ENCODE data around the gene TBC1D22A. TPM values are rescaled to one million over a fixed set of nuclear protein-coding genes. Genes with fewer than 3 reads are reported as not detected.

TBC1D22A gene
- total RNA-seq, 6 experiments from 2014 or later, result 20.4 to 24.1 (median 22.2) TPM

- TF ChIP-seq CTCF (IDR thresholded peaks at IDR 0.05), result no peak
- Mint-ChIP-seq H3K36me3 (ENCODE audit: low read depth) (peaks cover 16% of the 10 kb centered on the region), H3K27ac (no peak overlapping the region), H3K27me3 (ENCODE audit: insufficient read depth) (peaks cover 3% of the 10 kb centered on the region), H3K4me1 (ENCODE audit: low read depth) (peaks cover 36% of the 10 kb centered on the region), H3K9me3 (peaks cover 12% of the 10 kb centered on the region), H3K4me3 (no peak overlapping the region)
- DNase-seq, result no peak
Measured at GRCh38 chr22:46755525-46755924, 6.9 kb upstream of the TBC1D22A start.

DNA sequence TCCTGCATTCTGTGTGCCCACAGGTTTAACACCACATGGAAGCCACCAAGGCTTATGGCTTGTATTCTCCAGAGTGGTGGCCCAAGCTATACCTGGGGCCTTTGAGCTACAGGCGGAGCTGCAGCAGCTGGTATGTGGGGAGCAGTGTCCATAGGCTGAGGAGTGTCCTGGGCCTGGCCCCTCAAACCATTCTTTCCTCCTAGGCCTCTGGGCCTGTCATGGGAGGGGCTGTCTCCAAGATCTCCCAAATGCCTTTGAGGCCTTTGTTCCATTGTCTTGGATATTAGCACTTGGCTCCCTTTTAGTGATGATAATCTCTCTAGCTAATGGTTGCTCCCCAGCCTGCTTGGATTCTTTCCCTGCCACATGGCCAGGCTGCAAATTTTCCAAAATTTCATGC is 6.4 kb upstream of the TBC1D22A start:
- H3K36me3 Mint-ChIP-seq (ENCODE audit: low read depth), result peaks cover 21% of the 10 kb centered on the region
- peaks cover 3% of the 10 kb centered on the region for H3K27me3 Mint-ChIP-seq (ENCODE audit: insufficient read depth)
- no peak for DNase-seq
- TF ChIP-seq CTCF (IDR thresholded peaks at IDR 0.05), result no peak
- peaks cover 38% of the 10 kb centered on the region for H3K4me1 Mint-ChIP-seq (ENCODE audit: low read depth)
- no peak overlapping the region for H3K4me3 Mint-ChIP-seq
- no peak overlapping the region for H3K27ac Mint-ChIP-seq
- H3K9me3 Mint-ChIP-seq, result peaks cover 12% of the 10 kb centered on the region

GRCh38 chr22:46757104-46757503 is 5.3 kb upstream of the TBC1D22A start:
- TF ChIP-seq CTCF (IDR thresholded peaks at IDR 0.05), result no peak
- Mint-ChIP-seq H3K4me1 (ENCODE audit: low read depth) (peaks cover 48% of the 10 kb centered on the region), H3K27ac (no peak overlapping the region), H3K4me3 (no peak overlapping the region), H3K36me3 (ENCODE audit: low read depth) (peaks cover 25% of the 10 kb centered on the region), H3K27me3 (ENCODE audit: insufficient read depth) (peaks cover 3% of the 10 kb centered on the region), H3K9me3 (peaks cover 12% of the 10 kb centered on the region)
- DNase-seq, result no peak

DNA sequence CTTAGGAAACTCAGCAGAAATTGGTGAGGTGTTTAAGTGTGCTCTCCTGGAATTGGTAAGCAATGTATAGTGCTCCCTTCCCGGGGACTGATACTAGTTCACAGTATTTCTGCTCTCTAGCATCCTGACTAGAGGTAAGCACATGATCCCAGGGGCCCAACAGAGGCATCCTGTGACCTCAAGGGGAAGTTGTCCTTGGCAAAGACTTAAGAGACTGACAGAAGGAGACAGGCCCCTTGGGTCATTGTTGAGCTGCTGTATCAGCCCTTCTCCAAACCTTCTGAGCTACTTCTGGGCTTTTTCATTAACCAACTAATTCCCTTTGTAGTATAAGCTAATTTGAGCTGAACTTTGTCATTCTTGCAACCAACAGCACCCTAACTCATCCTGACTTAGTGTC is 4.3 kb upstream of the TBC1D22A start:
- H3K4me1 Mint-ChIP-seq (ENCODE audit: low read depth), result peaks cover 50% of the 10 kb centered on the region
- H3K27ac Mint-ChIP-seq, result no peak overlapping the region
- peaks cover 3% of the 10 kb centered on the region for H3K27me3 Mint-ChIP-seq (ENCODE audit: insufficient read depth)
- H3K9me3 Mint-ChIP-seq, result peaks cover 12% of the 10 kb centered on the region
- no peak overlapping the region for H3K4me3 Mint-ChIP-seq
- TF ChIP-seq CTCF (IDR thresholded peaks at IDR 0.05), result no peak
- H3K36me3 Mint-ChIP-seq (ENCODE audit: low read depth), result peaks cover 30% of the 10 kb centered on the region
- no peak for DNase-seq

DNA sequence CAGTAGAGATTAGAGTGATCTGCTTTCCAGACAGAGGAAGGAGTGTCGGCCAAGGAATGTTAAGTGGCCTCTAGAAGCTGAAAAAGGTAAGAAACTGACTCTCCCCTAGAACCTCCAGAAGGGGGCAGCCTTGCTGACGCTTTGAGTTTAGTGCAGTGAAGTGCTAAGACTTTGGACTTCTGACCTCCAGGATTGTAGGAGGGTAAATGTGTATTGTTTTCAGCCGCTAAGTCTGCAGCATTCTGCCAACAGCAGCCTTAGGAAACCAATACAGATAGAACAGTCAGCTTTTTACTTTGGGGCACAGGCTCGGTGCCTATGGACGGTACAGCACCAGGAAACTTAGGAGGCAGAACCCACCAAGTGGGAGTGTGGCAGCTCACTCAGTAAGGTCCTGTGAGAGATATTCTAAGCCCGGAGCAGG is 3.6 kb upstream of the TBC1D22A start:
- Mint-ChIP-seq H3K4me3 (no peak overlapping the region), H3K27ac (peak overlapping the region; percentile 15; the same call in 1 of the 2 replicates), H3K4me1 (ENCODE audit: low read depth) (peaks cover 50% of the 10 kb centered on the region), H3K9me3 (peaks cover 12% of the 10 kb centered on the region), H3K36me3 (ENCODE audit: low read depth) (peaks cover 30% of the 10 kb centered on the region), H3K27me3 (ENCODE audit: insufficient read depth) (peaks cover 3% of the 10 kb centered on the region)
- TF ChIP-seq CTCF (IDR thresholded peaks at IDR 0.05), result peak; percentile 84
- peak; percentile 49 for DNase-seq

DNA sequence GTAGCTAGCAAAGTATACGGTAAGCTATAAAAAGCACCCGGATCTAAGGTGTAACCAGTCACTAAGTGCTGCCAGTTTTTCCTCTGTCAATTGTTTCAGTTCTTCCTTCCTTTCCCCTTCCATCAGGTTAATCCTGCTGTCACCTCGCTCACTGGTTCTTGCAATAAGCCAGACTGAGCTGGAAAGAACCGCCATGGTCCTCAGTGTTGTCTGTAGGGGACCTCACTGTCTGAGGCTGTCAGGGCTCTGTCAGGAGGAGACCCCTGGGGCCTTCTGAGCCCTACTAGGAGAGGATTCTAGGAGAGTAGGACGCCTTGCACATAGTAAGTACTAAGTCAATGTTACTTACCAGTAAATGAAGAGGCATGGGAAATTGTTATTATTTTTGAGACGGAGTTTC is 1.4 kb upstream of the TBC1D22A start:
- H3K4me3 Mint-ChIP-seq, result peak overlapping the region; percentile 96
- DNase-seq, result no peak
- peaks cover 30% of the 10 kb centered on the region for H3K36me3 Mint-ChIP-seq (ENCODE audit: low read depth)
- H3K27me3 Mint-ChIP-seq (ENCODE audit: insufficient read depth), result no peaks in the 10 kb centered on the region; the same call in 1 of the 2 replicates
- peaks cover 46% of the 10 kb centered on the region for H3K4me1 Mint-ChIP-seq (ENCODE audit: low read depth)
- H3K27ac Mint-ChIP-seq, result peak overlapping the region; percentile 73
- H3K9me3 Mint-ChIP-seq, result peaks cover 7% of the 10 kb centered on the region
- no peak for TF ChIP-seq CTCF (IDR thresholded peaks at IDR 0.05)

Data from HFFc6 (cell line).